BE2C (cell line): ENCODE data around the gene THSD7A.
A peak's percentile ranks its signal among the peaks of the same experiment; 100 is the strongest.

Source experiments
- DNase-seq: peaks from one replicate; pipeline ENCODE4 v3.0.0-alpha.2; 2020
- H3K27me3 ChIP-seq: fragments of 250-450 bp; sonication (Bioruptor Pico); 2 replicates; pipeline ENCODE4 v1.5.1; 2020; ENCODE audit warnings: mild to moderate bottlenecking
- H3K36me3 ChIP-seq: fragments of 250-450 bp; sonication (Bioruptor Pico); 2 replicates; pipeline ENCODE4 v1.5.1; 2020; ENCODE audit warnings: mild to moderate bottlenecking
- H3K4me1 ChIP-seq: fragments of 250-450 bp; sonication (Bioruptor Pico); 2 replicates; pipeline ENCODE4 v1.5.1; 2020
- H3K4me3 ChIP-seq: 2 replicates; pipeline ENCODE4 v1.5.1; 2011; ENCODE audit warnings: low read depth, low read length
- H3K9me3 ChIP-seq: fragments of 250-450 bp; sonication (Bioruptor Pico); 2 replicates; pipeline ENCODE4 v1.5.1; 2020
- TF ChIP-seq, protein P1 (sequence below): IDR thresholded peaks from 2 replicates; pipeline ENCODE4 v1.5.1; 2012; ENCODE audit warnings: mild to moderate bottlenecking, low read depth, low read length

The THSD7A gene

DNA sequence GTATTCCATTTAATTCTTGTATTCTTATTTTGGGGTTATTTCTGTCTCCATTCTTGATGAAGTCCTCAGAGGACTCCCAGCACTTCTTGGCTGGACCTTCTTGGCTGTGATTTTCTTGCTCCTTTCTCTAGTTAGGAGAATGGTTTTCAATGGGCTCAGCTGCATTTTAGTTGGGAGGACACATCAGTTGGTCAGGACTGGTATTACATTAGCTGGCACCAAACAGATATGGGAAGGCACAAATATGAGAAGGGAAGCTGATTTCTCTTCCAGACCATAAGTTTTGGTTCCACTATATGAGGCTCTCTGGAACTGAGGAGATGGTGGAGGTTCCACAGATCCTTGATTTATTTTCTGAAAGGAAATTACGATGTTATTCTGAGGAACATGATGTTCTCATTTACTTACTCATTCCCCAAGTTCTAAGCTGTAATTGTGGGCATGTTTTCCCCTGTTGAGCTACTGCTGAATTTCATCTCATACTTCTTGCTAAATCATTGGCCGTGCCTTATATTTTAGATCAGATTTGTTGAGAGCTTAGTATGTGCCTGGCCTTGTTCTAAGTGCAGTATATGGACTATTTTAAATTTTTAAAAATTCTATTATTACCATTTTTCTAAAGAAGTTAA lies 261.0 kb downstream of the THSD7A start:
- Histone ChIP-seq H3K36me3 (no peaks in the 10 kb centered on the region), H3K4me3 (no peak overlapping the region), H3K4me1 (no peaks in the 10 kb centered on the region), H3K27me3 (no peaks in the 10 kb centered on the region), H3K9me3 (no peaks in the 10 kb centered on the region)
- no peak for DNase-seq
- TF ChIP-seq, protein P1, sequence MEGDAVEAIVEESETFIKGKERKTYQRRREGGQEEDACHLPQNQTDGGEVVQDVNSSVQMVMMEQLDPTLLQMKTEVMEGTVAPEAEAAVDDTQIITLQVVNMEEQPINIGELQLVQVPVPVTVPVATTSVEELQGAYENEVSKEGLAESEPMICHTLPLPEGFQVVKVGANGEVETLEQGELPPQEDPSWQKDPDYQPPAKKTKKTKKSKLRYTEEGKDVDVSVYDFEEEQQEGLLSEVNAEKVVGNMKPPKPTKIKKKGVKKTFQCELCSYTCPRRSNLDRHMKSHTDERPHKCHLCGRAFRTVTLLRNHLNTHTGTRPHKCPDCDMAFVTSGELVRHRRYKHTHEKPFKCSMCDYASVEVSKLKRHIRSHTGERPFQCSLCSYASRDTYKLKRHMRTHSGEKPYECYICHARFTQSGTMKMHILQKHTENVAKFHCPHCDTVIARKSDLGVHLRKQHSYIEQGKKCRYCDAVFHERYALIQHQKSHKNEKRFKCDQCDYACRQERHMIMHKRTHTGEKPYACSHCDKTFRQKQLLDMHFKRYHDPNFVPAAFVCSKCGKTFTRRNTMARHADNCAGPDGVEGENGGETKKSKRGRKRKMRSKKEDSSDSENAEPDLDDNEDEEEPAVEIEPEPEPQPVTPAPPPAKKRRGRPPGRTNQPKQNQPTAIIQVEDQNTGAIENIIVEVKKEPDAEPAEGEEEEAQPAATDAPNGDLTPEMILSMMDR = no peak

DNA sequence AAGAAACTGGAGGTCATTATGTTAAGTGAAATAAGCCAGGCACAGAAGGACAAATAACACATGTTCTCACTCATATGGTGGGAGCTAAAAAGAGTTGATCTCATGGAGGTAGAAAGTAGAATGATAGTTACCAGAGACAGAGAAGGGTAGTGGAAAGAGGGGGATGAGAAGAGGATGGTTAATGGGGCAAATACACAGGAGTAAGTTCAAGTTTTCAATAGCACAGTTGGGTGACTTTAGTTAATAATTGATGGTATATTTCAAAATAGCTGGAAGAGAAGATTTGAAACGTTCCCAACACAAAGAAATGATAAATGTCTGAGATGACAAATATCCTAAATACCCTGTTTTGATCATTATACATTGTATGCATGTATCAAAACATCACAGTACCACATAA lies 261.8 kb downstream of the THSD7A start:
- TF ChIP-seq, protein P1 = no peak
- Histone ChIP-seq H3K4me1 (no peaks in the 10 kb centered on the region), H3K4me3 (no peak overlapping the region), H3K36me3 (no peaks in the 10 kb centered on the region), H3K9me3 (no peaks in the 10 kb centered on the region), H3K27me3 (no peaks in the 10 kb centered on the region)
- no peak for DNase-seq

DNA sequence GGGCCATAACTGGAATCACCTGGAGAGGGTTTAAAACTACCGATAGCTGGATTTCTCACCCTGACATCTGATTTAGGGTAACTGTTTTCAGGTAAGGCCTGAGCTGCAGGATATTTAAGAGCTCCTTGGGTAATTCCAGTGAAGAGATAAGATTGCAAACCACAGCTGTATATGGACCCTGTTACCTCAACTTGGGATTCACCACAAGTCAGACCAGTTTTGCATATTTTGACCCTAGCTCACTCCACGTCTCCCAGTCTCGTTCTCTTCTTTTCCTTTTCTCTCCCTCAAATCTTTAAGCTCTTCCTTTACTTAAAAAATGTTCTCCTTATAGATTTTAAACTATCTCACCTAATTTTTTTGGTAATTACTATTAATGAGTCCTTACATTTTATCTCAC lies 264.4 kb downstream of the THSD7A start:
- Histone ChIP-seq H3K9me3 (no peaks in the 10 kb centered on the region), H3K36me3 (no peaks in the 10 kb centered on the region), H3K27me3 (no peaks in the 10 kb centered on the region), H3K4me1 (no peaks in the 10 kb centered on the region; the same call in 1 of the 2 replicates), H3K4me3 (no peak overlapping the region)
- no peak for DNase-seq
- TF ChIP-seq, protein P1 = no peak

DNA sequence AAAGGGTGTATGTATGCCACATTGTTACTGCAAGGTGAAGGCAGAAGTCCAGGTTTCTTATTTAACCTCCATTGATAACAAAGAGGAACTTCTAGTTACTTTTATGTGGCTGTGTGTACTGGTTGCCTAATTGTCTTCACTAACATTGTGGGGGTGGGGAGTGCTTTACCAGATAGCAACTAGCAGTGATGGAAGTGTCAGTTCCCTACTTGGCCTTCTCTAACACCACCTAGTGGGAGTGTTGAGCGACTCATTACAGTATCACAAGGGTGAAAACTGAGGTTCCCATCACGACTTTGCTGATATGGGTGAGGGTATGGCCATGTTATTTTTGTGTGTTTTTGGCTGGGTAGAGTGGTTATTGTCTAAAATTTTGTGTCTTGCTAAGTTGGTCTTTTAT lies 274.4 kb downstream of the THSD7A start:
- TF ChIP-seq, protein P1 = peak; percentile 64
- Histone ChIP-seq H3K4me1 (peaks cover 6% of the 10 kb centered on the region), H3K4me3 (no peak overlapping the region), H3K36me3 (no peaks in the 10 kb centered on the region), H3K27me3 (no peaks in the 10 kb centered on the region), H3K9me3 (no peaks in the 10 kb centered on the region)
- DNase-seq = peak; percentile 20

DNA sequence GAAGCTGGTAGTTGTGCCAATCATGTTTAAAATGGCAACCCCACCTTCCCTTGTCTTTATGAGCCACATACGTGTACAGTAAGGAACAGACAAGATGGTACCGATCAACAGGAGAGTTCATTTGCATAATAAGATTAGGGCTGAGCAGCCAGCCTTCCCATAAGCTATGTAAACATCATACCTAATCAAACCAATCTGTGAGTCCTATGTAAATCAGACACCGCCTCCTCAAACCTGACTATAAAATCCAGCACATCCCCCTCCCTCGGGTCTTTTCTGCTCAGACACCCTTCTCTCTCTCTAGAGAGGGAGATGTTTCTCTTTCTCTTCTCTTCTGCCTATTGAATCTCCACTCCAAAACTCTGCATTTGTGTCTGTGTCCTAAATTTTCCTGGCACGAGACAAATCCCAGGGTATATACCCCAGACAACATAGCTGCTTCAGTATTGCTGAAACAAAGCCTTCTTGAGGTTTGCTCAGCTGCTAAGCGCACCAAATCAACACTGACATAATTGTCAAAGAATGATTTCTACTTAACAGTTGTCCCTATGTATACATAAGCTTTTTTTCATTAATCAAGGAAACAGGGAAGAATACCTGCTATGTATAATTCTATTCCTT lies 279.2 kb downstream of the THSD7A start:
- DNase-seq = peak; percentile 63
- Histone ChIP-seq H3K4me3 (no peak overlapping the region), H3K9me3 (peaks cover 2% of the 10 kb centered on the region; the same call in 1 of the 2 replicates), H3K36me3 (peaks cover 6% of the 10 kb centered on the region), H3K27me3 (no peaks in the 10 kb centered on the region), H3K4me1 (peaks cover 10% of the 10 kb centered on the region)
- TF ChIP-seq, protein P1 = no peak

DNA sequence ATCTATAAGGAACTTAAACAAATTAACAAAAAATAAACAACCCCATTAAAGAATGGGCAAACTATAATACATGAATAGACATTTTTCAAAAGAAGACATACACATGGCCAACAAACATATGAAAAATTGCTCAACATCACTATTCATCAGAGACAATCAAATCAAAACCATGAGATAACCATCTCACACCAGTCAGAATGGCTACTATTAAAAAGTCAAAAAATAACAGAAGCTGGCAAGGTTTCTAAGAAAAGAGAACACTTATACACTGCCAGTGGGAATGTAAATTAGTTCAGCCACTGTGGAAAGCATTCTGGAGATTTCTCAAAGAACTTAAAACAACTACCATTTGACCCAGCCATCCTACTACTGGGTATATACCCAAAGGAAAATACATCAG lies 280.5 kb downstream of the THSD7A start:
- TF ChIP-seq, protein P1 = no peak
- H3K4me1 ChIP-seq = peaks cover 10% of the 10 kb centered on the region
- no peak overlapping the region for H3K4me3 ChIP-seq
- H3K27me3 ChIP-seq = no peaks in the 10 kb centered on the region
- no peak for DNase-seq
- H3K36me3 ChIP-seq = peaks cover 6% of the 10 kb centered on the region
- peaks cover 2% of the 10 kb centered on the region; the same call in 1 of the 2 replicates for H3K9me3 ChIP-seq
